Rectal smooth muscle tissue (tissue), 1 donor: ENCODE data around the gene FNDC3B.
A peak's percentile ranks its signal among the peaks of the same experiment; 100 is the strongest.
"Not testable (repeated sequence)": the region's sequence is repeated elsewhere in the genome, so short reads cannot be mapped to it uniquely, and the experiment has no call there.

ENCODE experiments used
- H3K27ac ChIP-seq: one replicate; pipeline ENCODE4 v1.7.0; 2013; ENCODE audit warnings: low read depth, low read length, inconsistent platforms
- H3K27me3 ChIP-seq: one replicate; pipeline ENCODE4 v1.7.0; 2013; ENCODE audit warnings: low read length; ENCODE audit not compliant: control insufficient read depth, insufficient read depth
- H3K36me3 ChIP-seq: one replicate; pipeline ENCODE4 v1.7.0; 2013; ENCODE audit warnings: low read length; ENCODE audit not compliant: control insufficient read depth, insufficient read depth
- H3K4me1 ChIP-seq: one replicate; pipeline ENCODE4 v1.7.0; 2013; ENCODE audit warnings: low read length; ENCODE audit not compliant: control insufficient read depth, insufficient read depth
- H3K4me3 ChIP-seq: one replicate; pipeline ENCODE4 v1.7.0; 2013; ENCODE audit warnings: low read length
- H3K9ac ChIP-seq: one replicate; pipeline ENCODE4 v1.7.0; 2013; ENCODE audit warnings: low read length

Gene FNDC3B

GRCh38 chr3:172034786-172035685, 4.3 kb upstream of the FNDC3B start:
- no peaks in the 10 kb centered on the region for H3K27me3 ChIP-seq
- H3K27ac ChIP-seq = no peak overlapping the region
- H3K4me1 ChIP-seq = peaks cover 3% of the 10 kb centered on the region
- H3K36me3 ChIP-seq = no peaks in the 10 kb centered on the region
- H3K4me3 ChIP-seq = no peak overlapping the region
- no peak overlapping the region for H3K9ac ChIP-seq

- no peaks in the 10 kb centered on the region for H3K36me3 ChIP-seq
- no peak overlapping the region for H3K27ac ChIP-seq
- peaks cover 5% of the 10 kb centered on the region for H3K4me1 ChIP-seq
- no peaks in the 10 kb centered on the region for H3K27me3 ChIP-seq
- H3K9ac ChIP-seq = no peak overlapping the region
- H3K4me3 ChIP-seq = no peak overlapping the region
Observed at GRCh38 chr3:172036541-172037215, 2.7 kb upstream of the FNDC3B start.

- H3K9ac ChIP-seq = no peak overlapping the region
- peaks cover 12% of the 10 kb centered on the region for H3K4me1 ChIP-seq
- H3K36me3 ChIP-seq = no peaks in the 10 kb centered on the region
- H3K27me3 ChIP-seq = no peaks in the 10 kb centered on the region
- peak overlapping the region; percentile 77 for H3K27ac ChIP-seq
- H3K4me3 ChIP-seq = peak overlapping the region; percentile 63
Observed at GRCh38 chr3:172038798-172039435, 461 bp upstream of the FNDC3B start.

GRCh38 chr3:172040078-172040980, 951 bp downstream of the FNDC3B start:
- Histone ChIP-seq H3K4me1 (peaks cover 15% of the 10 kb centered on the region), H3K9ac (peak overlapping the region; percentile 87), H3K27me3 (no peaks in the 10 kb centered on the region), H3K27ac (peak overlapping the region; percentile 96), H3K4me3 (peak overlapping the region; percentile 84), H3K36me3 (no peaks in the 10 kb centered on the region)

- Histone ChIP-seq H3K4me1 (peaks cover 15% of the 10 kb centered on the region), H3K27ac (peak overlapping the region; percentile 96), H3K9ac (no peak overlapping the region), H3K4me3 (peak overlapping the region; percentile 84), H3K36me3 (no peaks in the 10 kb centered on the region), H3K27me3 (no peaks in the 10 kb centered on the region)
Observed at GRCh38 chr3:172040981-172041963, 1.9 kb downstream of the FNDC3B start.

GRCh38 chr3:172042136-172042662, 2.8 kb downstream of the FNDC3B start:
- Histone ChIP-seq H3K4me3 (peak overlapping the region; percentile 84), H3K27me3 (no peaks in the 10 kb centered on the region), H3K9ac (no peak overlapping the region), H3K27ac (peak overlapping the region; percentile 96), H3K36me3 (no peaks in the 10 kb centered on the region), H3K4me1 (peaks cover 15% of the 10 kb centered on the region)

GRCh38 chr3:172042663-172043179, 3.3 kb downstream of the FNDC3B start:
- H3K4me3 ChIP-seq, H3K36me3 ChIP-seq, H3K27me3 ChIP-seq, H3K9ac ChIP-seq, H3K27ac ChIP-seq: not testable (repeated sequence)
- peaks cover 15% of the 10 kb centered on the region for H3K4me1 ChIP-seq

- no peak overlapping the region for H3K27ac ChIP-seq
- no peaks in the 10 kb centered on the region for H3K27me3 ChIP-seq
- H3K9ac ChIP-seq = no peak overlapping the region
- H3K4me3 ChIP-seq = no peak overlapping the region
- H3K4me1 ChIP-seq = peaks cover 15% of the 10 kb centered on the region
- no peaks in the 10 kb centered on the region for H3K36me3 ChIP-seq
Observed at GRCh38 chr3:172043233-172043632, 3.9 kb downstream of the FNDC3B start.

GRCh38 chr3:172043766-172044165, 4.4 kb downstream of the FNDC3B start:
- Histone ChIP-seq H3K9ac (no peak overlapping the region), H3K27ac (no peak overlapping the region), H3K27me3 (no peaks in the 10 kb centered on the region), H3K4me3 (no peak overlapping the region), H3K36me3 (no peaks in the 10 kb centered on the region), H3K4me1 (peaks cover 15% of the 10 kb centered on the region)

GRCh38 chr3:172044833-172045585, 5.6 kb downstream of the FNDC3B start:
- Histone ChIP-seq H3K4me3 (no peak overlapping the region), H3K27ac (no peak overlapping the region), H3K27me3 (no peaks in the 10 kb centered on the region), H3K4me1 (peaks cover 12% of the 10 kb centered on the region), H3K36me3 (peaks cover 2% of the 10 kb centered on the region), H3K9ac (no peak overlapping the region)
